Measurements from ENCODE around the gene MTUS2.

Gene MTUS2

GRCh38 chr13:29428310-29429181 lies 608.4 kb downstream of the MTUS2 start:
- no peak for DNase-seq

DNA sequence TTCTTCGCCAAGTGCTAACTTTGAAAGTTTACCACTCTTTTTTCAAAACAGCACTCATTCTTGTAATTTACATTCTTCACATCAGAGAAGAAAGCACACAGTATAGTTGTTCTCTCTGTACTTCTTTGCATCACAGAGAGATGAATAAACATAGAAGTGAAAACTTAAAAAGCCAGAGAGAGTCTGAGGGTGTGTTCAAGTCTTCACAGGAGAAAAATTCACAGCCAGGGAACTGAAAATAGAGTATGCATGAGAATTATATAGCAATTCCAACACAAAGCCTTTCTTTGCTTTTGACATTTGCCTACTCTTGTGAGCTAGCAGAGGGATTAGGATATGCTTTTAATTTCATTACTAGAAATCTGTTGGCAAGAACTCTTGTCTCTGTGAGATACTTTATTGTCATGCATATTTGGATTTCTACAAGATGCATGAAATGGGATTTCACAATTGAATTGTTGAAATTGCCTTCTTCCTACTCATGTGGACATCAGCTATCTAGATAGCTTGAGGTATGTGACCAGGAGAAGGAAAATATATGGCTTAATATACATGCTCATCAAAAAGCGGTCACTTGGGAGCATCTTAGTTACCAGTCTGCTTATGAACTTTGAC lies 609.3 kb downstream of the MTUS2 start:
- DNase-seq: no peak

GRCh38 chr13:29434217-29434945 lies 614.2 kb downstream of the MTUS2 start:
- no peak for DNase-seq

DNA sequence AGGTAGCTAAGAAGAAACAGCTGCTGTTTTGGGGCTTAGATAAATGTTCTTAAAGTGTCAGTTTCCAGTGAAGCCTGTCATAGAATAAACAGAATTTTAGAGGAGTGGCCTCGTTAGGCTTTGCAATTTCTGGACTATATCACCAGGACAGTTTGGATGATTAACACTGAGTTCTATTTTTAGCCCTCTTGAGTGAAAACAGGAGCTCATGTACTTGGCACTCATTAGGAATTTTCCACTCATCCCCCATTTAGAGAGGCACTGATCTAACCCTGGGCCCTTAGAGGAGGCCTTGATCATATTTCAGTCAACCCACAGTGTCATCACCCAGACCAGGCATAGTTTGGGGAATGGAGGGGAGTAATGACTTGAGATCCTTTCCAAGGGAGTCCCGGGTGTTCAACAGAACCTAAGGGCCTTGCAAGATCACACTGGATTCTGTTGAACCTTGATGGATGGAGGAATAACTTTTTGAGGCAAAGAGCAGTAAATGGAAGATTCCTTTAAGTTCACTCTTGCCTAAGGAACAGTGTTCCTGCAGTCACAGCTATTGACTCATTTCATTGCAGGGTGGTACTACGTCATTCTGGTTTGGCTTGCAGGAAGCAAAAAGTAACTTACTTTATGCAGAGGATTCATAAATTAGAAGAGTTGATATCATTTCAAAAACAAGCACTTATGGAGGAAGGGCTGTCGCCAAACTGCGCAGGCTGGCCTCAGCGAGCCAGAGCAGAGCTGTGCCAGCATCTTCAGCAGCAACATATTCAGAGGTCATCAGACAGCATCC lies 615.2 kb downstream of the MTUS2 start:
- DNase-seq: no peak

- no peak for DNase-seq
These were observed 616.2 kb downstream of the MTUS2 start for GRCh38 chr13:29436291-29436690.

DNA sequence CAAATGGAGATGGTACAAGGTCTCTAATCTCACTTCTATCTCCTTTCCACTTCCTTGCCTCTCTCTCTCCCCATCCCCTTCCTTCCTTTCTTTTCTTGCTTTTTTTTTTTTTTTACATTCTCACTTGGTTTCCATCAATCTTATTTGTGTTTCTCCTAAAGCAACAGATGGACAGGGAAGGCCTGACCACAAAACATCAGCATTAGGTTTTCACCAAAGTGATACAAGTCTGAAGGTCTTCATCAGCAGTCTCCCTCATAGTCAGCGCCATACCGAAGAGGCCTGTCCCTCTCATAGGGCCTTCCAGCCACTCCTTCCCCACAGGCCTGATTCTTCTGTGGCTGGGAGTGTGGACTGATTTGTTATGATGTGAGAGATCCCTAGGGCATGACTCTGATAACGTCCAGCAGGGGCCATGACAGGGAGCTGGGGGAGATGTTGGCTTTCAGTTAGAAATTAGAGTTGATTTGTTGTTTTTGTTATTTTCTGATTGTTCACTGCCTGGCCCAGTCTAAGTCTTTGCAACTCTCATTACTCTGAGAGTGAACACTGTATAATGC lies 616.7 kb downstream of the MTUS2 start:
- DNase-seq: no peak

DNA sequence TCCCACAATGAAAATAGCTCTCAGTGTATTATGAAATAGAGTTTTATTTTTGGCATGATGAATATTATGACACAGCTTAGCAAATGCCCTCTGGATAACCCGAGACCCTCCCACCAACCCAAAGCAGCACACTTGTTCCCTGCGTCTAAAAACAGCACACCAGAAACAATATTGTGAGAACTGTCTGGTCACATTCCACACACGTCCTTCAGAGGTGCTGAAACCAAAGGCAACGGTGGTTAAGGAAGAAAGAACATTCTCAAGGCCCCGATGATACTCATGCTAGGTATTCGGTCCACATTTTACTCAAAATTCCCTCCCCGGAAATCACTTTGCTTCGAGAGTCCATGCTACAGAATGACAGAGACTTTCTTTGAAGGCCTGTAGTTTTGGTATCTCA lies 618.6 kb downstream of the MTUS2 start:
- no peak for DNase-seq

- no peak for DNase-seq
These were observed 619.7 kb downstream of the MTUS2 start for GRCh38 chr13:29439601-29440388.

- DNase-seq: no peak
These were observed 621.2 kb downstream of the MTUS2 start for GRCh38 chr13:29441306-29441705.

GRCh38 chr13:29446016-29446415 lies 625.9 kb downstream of the MTUS2 start:
- no peak for DNase-seq

GRCh38 chr13:29448174-29448573 lies 628.0 kb downstream of the MTUS2 start:
- DNase-seq: no peak

DNA sequence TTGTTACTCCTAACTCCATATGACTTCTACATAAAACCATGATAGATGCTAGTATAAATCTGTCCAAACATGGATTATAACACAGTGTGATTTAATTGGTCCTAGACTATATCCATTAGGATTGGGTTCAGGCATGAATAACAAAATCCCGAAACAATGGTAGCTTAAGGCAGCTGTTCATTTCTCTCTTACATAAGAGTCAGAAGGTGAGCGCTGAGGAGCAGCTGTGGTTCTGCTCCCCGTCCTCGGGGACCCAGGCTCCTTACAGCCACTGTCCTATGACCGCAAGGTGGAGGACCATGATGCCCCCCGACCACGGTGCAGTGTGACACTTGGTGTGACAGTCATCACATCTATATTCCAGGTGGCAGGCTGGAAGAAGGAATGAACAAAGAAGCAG lies 629.6 kb downstream of the MTUS2 start:
- DNase-seq: no peak

DNA sequence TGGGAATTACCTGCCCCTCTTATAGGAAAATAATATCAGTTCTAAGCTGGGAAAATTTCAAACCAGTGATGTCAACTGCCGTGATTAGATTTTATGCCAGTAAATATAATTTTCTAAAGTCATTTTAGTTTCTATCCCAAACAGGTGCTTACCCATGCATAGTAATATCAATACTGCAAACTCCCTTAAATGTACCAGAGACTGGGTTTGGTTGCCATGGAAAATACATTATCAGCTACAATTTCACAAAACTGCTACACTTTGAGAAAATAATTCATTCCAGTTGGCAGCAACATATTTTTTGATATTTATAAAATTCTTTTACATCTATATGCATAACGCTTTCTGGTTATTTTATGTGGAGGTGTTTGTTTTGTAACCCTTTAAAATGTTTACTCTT lies 631.8 kb downstream of the MTUS2 start:
- DNase-seq: no peak

DNA sequence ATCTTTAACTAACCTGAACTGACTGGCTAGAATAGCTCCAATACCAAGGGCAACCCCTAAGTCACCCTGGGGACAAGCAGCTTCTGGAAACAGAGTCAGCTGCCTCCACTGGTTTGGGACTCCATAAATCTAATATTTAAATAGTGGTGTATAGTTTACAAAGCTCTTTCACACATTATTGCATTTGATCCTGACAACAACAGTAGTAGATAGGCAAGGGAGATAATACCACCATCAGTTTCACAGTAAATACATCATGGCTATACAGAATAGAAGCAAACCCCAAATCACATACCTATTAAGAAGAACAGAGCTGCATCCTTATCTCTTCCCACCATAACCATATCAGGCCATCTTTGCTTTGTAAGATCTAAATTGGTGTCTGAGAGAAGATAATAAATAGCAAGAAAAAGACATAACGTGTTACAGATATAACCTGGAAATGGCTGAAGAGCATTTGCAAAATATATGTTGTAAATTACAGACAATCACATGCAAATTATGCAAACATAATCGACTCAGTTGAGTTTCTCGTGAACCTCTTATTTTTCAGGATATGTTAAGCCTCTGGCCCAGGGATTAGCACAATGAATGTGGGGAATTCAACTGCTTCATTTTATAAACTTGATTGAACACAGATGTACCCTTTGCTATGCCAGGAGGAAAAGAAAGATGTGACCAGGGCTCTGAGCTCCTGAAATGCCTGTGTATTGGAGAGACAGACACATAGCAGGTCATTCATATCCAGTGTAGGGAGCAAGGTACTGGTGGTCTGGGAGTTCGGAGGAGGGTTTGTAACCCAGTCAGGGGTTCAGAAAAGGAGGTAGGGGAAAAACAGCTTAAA lies 632.9 kb downstream of the MTUS2 start:
- DNase-seq: no peak

- DNase-seq: no peak
These were observed 633.5 kb downstream of the MTUS2 start for GRCh38 chr13:29453617-29454011.

DNA sequence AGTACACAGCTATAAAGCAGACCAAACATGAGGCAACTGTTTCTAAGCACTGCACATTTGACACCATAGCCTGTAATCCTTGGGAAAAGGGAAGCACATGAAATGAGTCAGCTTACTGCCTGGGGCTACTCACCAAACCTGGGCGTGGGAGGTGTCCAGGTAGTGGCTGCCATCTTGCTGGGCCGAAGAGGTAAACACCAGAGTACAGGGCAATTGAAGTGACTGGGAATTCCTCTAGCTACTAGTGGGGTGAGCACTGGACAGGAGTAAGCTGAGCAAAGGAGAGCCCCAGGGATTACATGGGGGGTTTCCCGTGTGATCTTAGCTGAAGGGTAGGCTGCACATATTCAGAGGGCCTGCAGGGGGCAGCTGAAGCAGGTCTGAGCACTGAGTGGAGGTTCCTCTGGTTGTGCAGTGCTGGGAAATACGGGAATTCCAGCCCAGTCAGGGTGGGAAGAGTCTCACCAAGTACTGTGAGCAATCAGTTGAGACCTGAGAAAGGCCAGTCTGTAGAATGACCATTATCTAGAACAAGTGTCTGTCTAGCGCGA lies 634.9 kb downstream of the MTUS2 start:
- no peak for DNase-seq

- no peak for DNase-seq
These were observed 636.3 kb downstream of the MTUS2 start for GRCh38 chr13:29456419-29456818.

GRCh38 chr13:29457299-29457698 lies 637.2 kb downstream of the MTUS2 start:
- DNase-seq: no peak

DNA sequence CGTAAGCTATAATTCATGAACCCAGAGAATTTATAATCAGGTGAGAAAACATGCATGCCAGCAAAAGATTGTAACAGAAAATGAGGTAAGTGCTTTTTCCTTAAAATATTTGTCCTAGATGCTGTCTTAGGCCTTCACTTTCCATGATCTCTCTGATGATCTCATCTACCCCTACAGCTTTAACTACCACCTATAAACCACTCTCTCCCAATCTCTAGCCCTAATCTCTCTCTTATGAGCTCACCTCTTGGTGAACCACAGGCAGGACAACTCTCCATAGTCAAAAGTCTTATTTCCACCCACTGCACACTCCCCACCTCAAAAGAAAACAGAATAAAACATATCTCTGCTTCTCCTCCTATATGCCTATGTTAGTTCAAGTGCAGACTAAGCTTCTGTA lies 638.3 kb downstream of the MTUS2 start:
- DNase-seq: no peak

GRCh38 chr13:29459813-29460355 lies 639.7 kb downstream of the MTUS2 start:
- DNase-seq: no peak

Data from activated effector memory CD4-positive, alpha-beta T cell treated with Interleukin-2 at 50 U/mL for 16 hours (primary cell).